Liver (tissue), 9 donors: ENCODE measurements around the gene ACADSB. TPM values are rescaled to one million over a fixed set of nuclear protein-coding genes. Genes with fewer than 3 reads are reported as not detected.

ENCODE experiments used
- DNase-seq: peaks from one replicate; pipeline ENCODE4 v3.0.0-alpha.2; 2017; ENCODE audit warnings: low spot score
- H3K27ac ChIP-seq, 2 donors: one replicate each; pipeline ENCODE4 v1.7.0; 2013; ENCODE audit warnings: inconsistent platforms in 2 of 2, low read length in 2 of 2, control low read depth in 1 of 2, low read depth in 1 of 2, mild to moderate bottlenecking in 1 of 2
- H3K27me3 ChIP-seq, 4 donors: one replicate each; pipeline versions ENCODE4 v1.6.1 to v1.7.0; 2013; ENCODE audit warnings: low read length in 3 of 4, inconsistent platforms in 1 of 4, mild to moderate bottlenecking in 1 of 4, moderate library complexity in 1 of 4; ENCODE audit not compliant: control insufficient read depth in 4 of 4, insufficient read depth in 4 of 4
- H3K36me3 ChIP-seq, 4 donors: one replicate each; pipeline versions ENCODE4 v1.6.1 to v1.7.0; 2013; ENCODE audit warnings: low read length in 3 of 4, mild to moderate bottlenecking in 3 of 4, low read depth in 1 of 4, moderate library complexity in 1 of 4; ENCODE audit not compliant: control insufficient read depth in 4 of 4, insufficient read depth in 3 of 4
- H3K4me1 ChIP-seq, 4 donors: one replicate each; pipeline versions ENCODE4 v1.6.1 to v1.7.0; 2013; ENCODE audit warnings: low read length in 3 of 4, mild to moderate bottlenecking in 3 of 4, moderate library complexity in 1 of 4; ENCODE audit not compliant: control insufficient read depth in 4 of 4, insufficient read depth in 4 of 4
- H3K4me3 ChIP-seq, 3 donors: one replicate each; pipeline versions ENCODE4 v1.6.1 to v1.7.0; 2013; ENCODE audit warnings: low read length in 3 of 3, control low read depth in 1 of 3, low read depth in 1 of 3, mild to moderate bottlenecking in 1 of 3
- H3K9ac ChIP-seq, 2 donors: one replicate each; pipeline ENCODE4 v1.7.0; 2013; ENCODE audit warnings: low read length in 2 of 2, mild to moderate bottlenecking in 2 of 2, moderate library complexity in 2 of 2, control low read depth in 1 of 2, low read depth in 1 of 2
- H3K9me3 ChIP-seq, 4 donors: one replicate each; pipeline versions ENCODE4 v1.6.1 to v1.7.0; 2013; ENCODE audit warnings: low read length in 3 of 4; ENCODE audit not compliant: control insufficient read depth in 4 of 4
- ATF3 ChIP-seq: IDR thresholded peaks from 2 replicates; pipeline ENCODE4 v1.6.1; 2016; ENCODE audit warnings: antibody characterized with exemption
- CTCF ChIP-seq: fragments of 150-350 bp; IDR thresholded peaks from 2 replicates; pipeline ENCODE4 v1.5.1; 2017; ENCODE audit warnings: improper control_type of control experiment, low read depth, low read length; ENCODE audit not compliant: missing input control
- EGR1 ChIP-seq, 2 donors: IDR thresholded peaks; 2 replicates each; pipeline ENCODE4 v1.6.1; 2016 to 2018; ENCODE audit warnings: antibody characterized with exemption in 2 of 2, low read depth in 2 of 2
- FOXA1 ChIP-seq: IDR thresholded peaks from 2 replicates; pipeline ENCODE4 v1.6.1; 2016; ENCODE audit warnings: antibody characterized with exemption
- FOXA2 ChIP-seq: IDR thresholded peaks from 2 replicates; pipeline ENCODE4 v1.6.1; 2016; ENCODE audit warnings: antibody characterized with exemption
- GABPA ChIP-seq, 2 donors: IDR thresholded peaks in 1 of 2; conservative IDR thresholded peaks in 1 of 2; 2 replicates each; pipeline ENCODE4 v1.6.1; 2016; ENCODE audit warnings: antibody characterized with exemption in 2 of 2, mild to moderate bottlenecking in 1 of 2, moderate library complexity in 1 of 2
- HNF4A ChIP-seq, 2 donors: conservative IDR thresholded peaks; 2 replicates each; pipeline ENCODE4 v1.6.1; 2016; ENCODE audit warnings: antibody characterized with exemption in 2 of 2, mild to moderate bottlenecking in 2 of 2
- HNF4G ChIP-seq: IDR thresholded peaks from 2 replicates; pipeline ENCODE4 v1.6.1; 2016; ENCODE audit warnings: antibody characterized with exemption
- JUND ChIP-seq, 2 donors: IDR thresholded peaks; 2 replicates each; pipeline ENCODE4 v1.6.1; 2016; ENCODE audit warnings: antibody characterized with exemption in 2 of 2
- MAX ChIP-seq: IDR thresholded peaks from 2 replicates; pipeline ENCODE4 v1.6.1; 2016; ENCODE audit warnings: antibody characterized with exemption
- NR2F2 ChIP-seq: IDR thresholded peaks from 2 replicates; pipeline ENCODE4 v1.6.1; 2016; ENCODE audit warnings: antibody characterized with exemption
- RAD21 ChIP-seq, 2 donors: IDR thresholded peaks; 2 replicates each; pipeline ENCODE4 v1.6.1; 2016; ENCODE audit warnings: antibody characterized with exemption in 2 of 2, mild to moderate bottlenecking in 2 of 2
- REST ChIP-seq: IDR thresholded peaks from 2 replicates; pipeline ENCODE4 v1.6.1; 2016; ENCODE audit warnings: antibody characterized with exemption, mild to moderate bottlenecking
- RXRA ChIP-seq, 2 donors: IDR thresholded peaks; 2 replicates each; pipeline ENCODE4 v1.6.1; 2017 to 2018; ENCODE audit warnings: antibody characterized with exemption in 2 of 2, mild to moderate bottlenecking in 1 of 2
- SP1 ChIP-seq: IDR thresholded peaks from 2 replicates; pipeline ENCODE4 v1.6.1; 2018; ENCODE audit warnings: antibody characterized with exemption, mild to moderate bottlenecking
- TAF1 ChIP-seq: conservative IDR thresholded peaks from 2 replicates; pipeline ENCODE4 v1.6.1; 2016; ENCODE audit warnings: antibody characterized with exemption, mild to moderate bottlenecking
- YY1 ChIP-seq: IDR thresholded peaks from 2 replicates; pipeline ENCODE4 v1.6.1; 2016; ENCODE audit warnings: antibody characterized with exemption, mild to moderate bottlenecking
- ZBTB33 ChIP-seq: IDR thresholded peaks from 2 replicates; pipeline ENCODE4 v1.6.1; 2016; ENCODE audit warnings: antibody characterized with exemption
- WGBS: extraction: QIAGEN DNeasy Blood & Tissue Kit; methylation state at CpG from one replicate; pipeline ENCODE4 v1.1.7; 2013; 5-methylcytosine and 5-hydroxymethylcytosine counted together
- polyA plus RNA-seq, 2 donors: library from polyadenylated mRNA; stranded (reverse) in 1 of 2; unstranded in 1 of 2; fragments of 200-250 nt in 1 of 2; fragments of >200 nt in 1 of 2; fragmentation: Nextera tagmentation in 1 of 2; extraction: Ambion mirVana in 1 of 2; gene quantifications; one replicate each; pipeline versions ENCODE4 v1.2.1 to v1.2.3, GENCODE V29; 2013 to 2015
- total RNA-seq, 2 donors: library from RNA; depleted of rRNA; stranded (reverse); fragments of >200 nt; gene quantifications; one replicate each; pipeline ENCODE4 v1.2.3, GENCODE V29; 2014
- donor health status: healthy.
- donor health status: healthy.
- donor health status: healthy.
- donor health status: healthy.
- donor health status: healthy.

ACADSB gene
- total and polyA plus RNA-seq, 4 donors: 97.9 to 164 (median 110) TPM

- Histone ChIP-seq H3K4me1 (peaks cover 7 to 56% (median 28%) of the 10 kb centered on the region in 4 donors), H3K9ac (no peak overlapping the region), H3K36me3 (no peaks in the 10 kb centered on the region), H3K27ac (peak overlapping the region; percentile 86 to 89), H3K9me3 (no peaks in the 10 kb centered on the region), H3K27me3 (no peaks in the 10 kb centered on the region), H3K4me3 (no peak overlapping the region)
- WGBS: 29% methylated on average over 3 of the region's 3 CpGs
- TF ChIP-seq RAD21 (IDR thresholded peaks at IDR 0.05) (peak in 1 of 2 donors; percentile 26), TAF1 (no peak), HNF4A (conservative IDR thresholded peaks at IDR 0.05) (peak in 1 of 2 donors; percentile 49), YY1 (peak; percentile 70), GABPA (IDR thresholded peaks at IDR 0.05 in 1 of 2, conservative IDR thresholded peaks at IDR 0.05 in 1 of 2) (no peak), REST (peak; percentile 54), CTCF (no peak), EGR1 (IDR thresholded peaks at IDR 0.05; ENCODE audit: low read depth in 2 of 2) (no peak), ATF3 (no peak), FOXA2 (peak; percentile 43), HNF4G (no peak), JUND (IDR thresholded peaks at IDR 0.05) (peak in 1 of 2 donors; percentile 48), SP1 (peak; percentile 41), FOXA1 (no peak), RXRA (IDR thresholded peaks at IDR 0.05) (peak; percentile 23 to 69), ZBTB33 (peak; percentile 58), MAX (no peak), NR2F2 (no peak)
- DNase-seq: no peak
Observed at GRCh38 chr10:123019264-123019663, 10.5 kb downstream of the ACADSB start.
